Cardiac septum (tissue), 1 donor: ENCODE measurements around the gene CRADD. TPM values are rescaled to one million over a fixed set of nuclear protein-coding genes. Genes with fewer than 3 reads are reported as not detected.

Experiments
- DNase-seq: peaks from one replicate; pipeline ENCODE4 v3.0.0-alpha.2; 2020; ENCODE audit warnings: low spot score
- intact Hi-C: fragments of 100-400 bp; cut with DNase I; formaldehyde crosslinking; loops from one replicate; pipeline ENCODE4 v1.14.0; 2022
- total RNA-seq: library from RNA; stranded (reverse); fragmentation: NEBNext Ultra II Directional; extraction: Animal tissue kit (Norgen Biotek cat#: 25700); gene quantifications from one replicate; pipeline ENCODE4 v1.2.1, GENCODE V29; 2021
- donor health status: DM: no; HTN: no; CAD: no.

The CRADD gene
- total RNA-seq, 1 donor from 2014 or later, result 50.8 TPM

DNA sequence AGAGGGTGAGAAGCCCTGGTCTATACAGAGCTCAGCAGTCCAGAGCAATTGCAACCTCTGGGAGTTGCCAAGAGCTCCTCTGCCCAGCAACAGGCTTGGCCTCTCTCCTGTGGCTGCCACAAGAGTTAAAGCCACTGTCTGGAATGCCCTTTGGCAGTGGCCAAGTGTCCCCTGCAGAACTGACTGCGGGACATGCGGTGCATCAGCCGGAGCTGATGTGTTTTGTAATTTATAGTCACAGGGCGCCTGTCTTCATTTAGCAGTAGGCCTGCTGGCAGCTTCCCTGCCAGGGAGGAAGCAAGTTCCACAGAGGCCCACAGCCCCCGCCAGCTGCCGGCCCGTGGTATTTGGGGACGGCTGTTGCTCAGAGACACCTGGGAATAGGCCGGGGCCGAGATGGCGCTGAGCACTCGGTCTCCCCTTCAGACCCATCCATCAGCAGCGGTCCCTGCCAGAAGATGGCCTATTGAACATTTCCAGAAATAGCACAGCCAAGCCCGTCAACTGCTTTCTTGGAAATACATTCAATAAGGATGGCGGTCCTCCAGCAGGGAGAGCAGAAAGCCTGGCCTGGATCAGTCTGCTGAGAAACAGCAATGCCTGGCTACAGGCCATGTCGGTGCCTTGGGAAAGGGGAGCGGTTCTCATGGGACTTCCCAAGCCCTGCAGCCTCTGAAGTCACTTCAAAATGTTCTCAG is 217.4 kb downstream of the CRADD start:
- DNase-seq, result peak; percentile 92
- intact Hi-C loops, result loop anchor here (1.0 to 5.0 kb wide), 6 partner anchors 67 to 323 kb away; no protein-coding TSS in a partner anchor

DNA sequence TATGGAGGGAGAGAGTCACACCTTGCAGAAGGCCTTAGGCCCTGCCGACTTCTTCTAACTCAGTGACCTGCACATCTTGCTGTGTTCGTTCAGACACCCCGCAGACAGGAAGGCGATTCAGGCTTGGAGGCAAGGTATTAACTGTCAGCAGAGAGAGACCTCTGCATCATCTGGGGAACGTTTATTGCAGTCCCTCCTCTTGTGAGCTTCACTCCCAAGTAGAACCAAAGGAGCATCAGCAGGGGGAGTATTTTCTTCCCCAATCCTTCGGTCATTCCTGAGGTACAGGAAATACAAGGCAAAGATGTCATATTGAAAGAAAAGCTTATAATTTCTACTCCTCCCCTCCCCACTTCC is 217.9 kb downstream of the CRADD start:
- no peak for DNase-seq
- intact Hi-C loops, result loop anchor here (2.0 to 5.0 kb wide), 3 partner anchors 77 to 216 kb away; no protein-coding TSS in a partner anchor

- DNase-seq, result no peak
- intact Hi-C loops, result loop anchor here (5.0 kb wide), 1 partner anchor 76 kb away; no protein-coding TSS in a partner anchor
These were observed 219.3 kb downstream of the CRADD start for GRCh38 chr12:93896427-93896826.

DNA sequence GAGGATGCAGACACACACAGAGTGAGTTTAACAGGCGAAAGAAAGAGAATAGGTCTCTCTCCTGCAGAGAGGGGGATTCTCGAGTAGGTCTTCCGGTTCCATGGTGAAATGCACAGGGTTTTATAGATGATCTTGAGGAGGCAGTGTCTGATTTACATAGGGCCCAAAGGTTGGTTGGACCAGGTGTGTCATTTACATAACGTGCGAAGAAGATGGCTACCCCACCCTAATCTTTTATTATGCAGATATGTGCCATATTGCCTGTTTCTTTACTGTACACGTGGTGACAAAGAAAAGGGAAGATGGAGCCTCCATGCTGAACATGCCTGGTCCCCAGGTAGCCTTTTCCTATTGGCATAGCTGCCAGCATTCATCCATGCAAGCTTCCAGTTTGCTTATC is 219.8 kb downstream of the CRADD start:
- intact Hi-C loops, result loop anchor here (5.0 kb wide), 1 partner anchor 75 kb away; no protein-coding TSS in a partner anchor
- no peak for DNase-seq

- no peak for DNase-seq
- intact Hi-C loops, result no loop called here
These were observed 224.6 kb downstream of the CRADD start for GRCh38 chr12:93901739-93902138.

GRCh38 chr12:93902192-93902591 is 225.0 kb downstream of the CRADD start:
- intact Hi-C loops, result no loop called here
- DNase-seq, result no peak

- intact Hi-C loops, result no loop called here
These were observed 225.8 kb downstream of the CRADD start for GRCh38 chr12:93902736-93903562.

GRCh38 chr12:93904124-93904523 is 226.9 kb downstream of the CRADD start:
- intact Hi-C loops, result no loop called here
- DNase-seq, result no peak

More at GRCh38 chr12:93902736-93903562, 225.8 kb downstream of the CRADD start:
- no peak for DNase-seq

DNA sequence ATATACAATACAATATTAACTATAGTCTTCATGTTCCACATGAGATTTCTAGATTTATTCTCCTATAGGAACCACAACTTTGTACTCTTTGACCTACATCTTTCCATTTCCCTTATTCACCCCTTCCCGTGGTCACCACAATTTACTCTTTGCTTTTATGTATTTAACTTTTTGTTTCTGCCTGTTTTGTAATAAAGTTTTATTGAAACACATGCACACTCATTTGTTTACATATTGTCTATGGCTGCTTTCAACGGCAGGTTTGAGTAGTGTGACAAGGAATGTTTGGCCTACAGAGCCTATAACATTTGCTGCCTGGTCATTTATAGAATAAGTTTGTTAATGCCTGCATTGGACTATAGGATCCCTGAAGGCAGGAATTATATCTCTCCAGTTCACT is 231.1 kb downstream of the CRADD start:
- DNase-seq, result no peak
- intact Hi-C loops, result no loop called here

GRCh38 chr12:93908846-93909567 is 231.8 kb downstream of the CRADD start:
- DNase-seq, result no peak
- intact Hi-C loops, result no loop called here

DNA sequence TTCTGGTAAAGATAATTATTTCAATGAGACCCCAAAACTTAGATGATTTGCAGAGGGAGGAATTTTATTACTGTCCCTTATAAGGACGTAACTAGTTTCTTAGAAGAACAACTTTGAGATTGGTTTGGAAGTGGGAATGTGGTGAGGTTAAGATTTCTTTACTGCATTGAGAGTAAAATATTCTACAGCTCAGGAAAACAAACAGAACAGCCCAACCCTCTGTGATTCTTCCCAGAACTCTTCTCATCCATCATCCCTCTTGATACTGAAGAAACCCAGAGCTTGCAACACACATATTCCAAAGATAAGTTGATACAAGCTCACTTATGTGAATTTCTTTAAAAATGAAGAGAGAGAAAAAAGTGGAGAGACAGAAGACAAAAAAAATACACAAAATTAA is 234.2 kb downstream of the CRADD start:
- DNase-seq, result no peak
- intact Hi-C loops, result no loop called here

- DNase-seq, result no peak
- intact Hi-C loops, result no loop called here
These were observed 235.0 kb downstream of the CRADD start for GRCh38 chr12:93912086-93912733.

GRCh38 chr12:93913845-93914244 is 236.7 kb downstream of the CRADD start:
- intact Hi-C loops, result no loop called here
- DNase-seq, result no peak

DNA sequence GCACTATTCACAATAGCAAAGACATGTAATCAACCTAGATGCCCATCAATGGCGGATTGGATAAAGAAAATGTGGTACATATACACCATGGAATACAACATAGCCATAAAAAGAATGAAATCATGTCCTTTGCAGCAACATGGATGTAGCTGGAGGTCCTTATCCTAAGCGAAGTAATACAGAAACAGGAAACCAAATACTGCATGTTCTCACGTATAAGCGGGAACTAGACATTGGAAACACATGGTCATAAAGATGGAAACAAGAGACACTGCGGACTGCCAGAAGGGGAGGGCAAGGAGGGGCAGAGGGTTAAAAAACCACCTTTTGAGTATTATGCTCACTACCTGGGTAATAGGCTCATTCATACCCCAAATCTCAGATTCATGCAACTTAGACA is 237.1 kb downstream of the CRADD start:
- DNase-seq, result no peak
- intact Hi-C loops, result no loop called here

- intact Hi-C loops, result loop anchor here (5.0 kb wide), 1 partner anchor 42 kb away; no protein-coding TSS in a partner anchor
These were observed 238.2 kb downstream of the CRADD start for GRCh38 chr12:93915411-93915810.

GRCh38 chr12:93916402-93916801 is 239.2 kb downstream of the CRADD start:
- intact Hi-C loops, result loop anchor here (5.0 kb wide), 1 partner anchor 41 kb away; no protein-coding TSS in a partner anchor
- no peak for DNase-seq

More at GRCh38 chr12:93915411-93915810, 238.2 kb downstream of the CRADD start:
- no peak for DNase-seq

- DNase-seq, result no peak
- intact Hi-C loops, result loop anchor here (5.0 kb wide), 1 partner anchor 39 kb away; no protein-coding TSS in a partner anchor
These were observed 241.1 kb downstream of the CRADD start for GRCh38 chr12:93918262-93918661.

GRCh38 chr12:93918900-93919299 is 241.7 kb downstream of the CRADD start:
- no peak for DNase-seq
- intact Hi-C loops, result loop anchor here (5.0 kb wide), 1 partner anchor 38 kb away; no protein-coding TSS in a partner anchor

- DNase-seq, result no peak
- intact Hi-C loops, result no loop called here
These were observed 244.3 kb downstream of the CRADD start for GRCh38 chr12:93921521-93921920.
